Smooth muscle cell (in vitro differentiated cells): ENCODE data around the gene GNGT1. TPM values are rescaled to one million over a fixed set of nuclear protein-coding genes. Genes with fewer than 3 reads are reported as not detected.
A peak's percentile ranks its signal among the peaks of the same experiment; 100 is the strongest.

Source experiments
- DNase-seq: peaks from one replicate; lab custom pipeline; 2025; ENCODE audit not compliant: unreplicated experiment; lab: John Stamatoyannopoulos, UW
- H2AFZ ChIP-seq: fragments of 200-600 bp; sonication (generic); 2 replicates; pipeline ENCODE4 v1.6.0; 2016; ENCODE audit warnings: antibody characterized with exemption, low read depth, mild to moderate bottlenecking
- H3F3A ChIP-seq: fragments of 200-600 bp; sonication (generic); 2 replicates; pipeline ENCODE4 v1.6.0; 2017; ENCODE audit warnings: antibody characterized with exemption, low read depth
- H3K27ac ChIP-seq: fragments of 200-600 bp; sonication (generic); 2 replicates; pipeline ENCODE4 v1.5.1; 2016; ENCODE audit warnings: low read depth, mild to moderate bottlenecking
- H3K27me3 ChIP-seq: fragments of 200-600 bp; sonication (generic); 2 replicates; pipeline ENCODE4 v1.6.1; 2016; ENCODE audit warnings: low read depth, mild to moderate bottlenecking
- H3K36me3 ChIP-seq: fragments of 200-600 bp; sonication (generic); 2 replicates; pipeline ENCODE4 v1.5.1; 2016; ENCODE audit warnings: low read depth
- H3K4me1 ChIP-seq: fragments of 200-600 bp; sonication (generic); 2 replicates; pipeline ENCODE4 v1.5.1; 2016; ENCODE audit warnings: low read depth
- H3K4me2 ChIP-seq: fragments of 200-600 bp; sonication (generic); 2 replicates; pipeline ENCODE4 v1.6.0; 2016; ENCODE audit warnings: mild to moderate bottlenecking
- H3K4me3 ChIP-seq: fragments of 200-600 bp; sonication (generic); 2 replicates; pipeline ENCODE4 v1.5.1; 2016; ENCODE audit warnings: mild to moderate bottlenecking
- H3K79me2 ChIP-seq: fragments of 200-600 bp; sonication (generic); 2 replicates; pipeline ENCODE4 v1.6.0; 2016; ENCODE audit warnings: low read depth, mild to moderate bottlenecking
- H3K9ac ChIP-seq: fragments of 200-600 bp; sonication (generic); 2 replicates; pipeline ENCODE4 v1.6.0; 2016; ENCODE audit warnings: low read depth
- H3K9me3 ChIP-seq: fragments of 200-600 bp; sonication (generic); replicated peaks from 2 replicates; pipeline ENCODE4 v1.5.1; 2016; ENCODE audit warnings: low read depth
- H4K20me1 ChIP-seq: fragments of 200-600 bp; sonication (generic); 2 replicates; pipeline ENCODE4 v1.6.0; 2016; ENCODE audit warnings: low read depth
- CTCF ChIP-seq: fragments of 200-600 bp; sonication (generic); IDR thresholded peaks from 2 replicates; pipeline ENCODE4 v1.5.1; 2017; ENCODE audit warnings: borderline replicate concordance, mild to moderate bottlenecking, antibody characterized with exemption; ENCODE audit not compliant: insufficient read depth, poor library complexity, severe bottlenecking
- WGBS: methylation state at CpG from one replicate; pipeline ENCODE4 v1.1.7; 2016; ENCODE audit warnings: low lambda C conversion rate; 5-methylcytosine and 5-hydroxymethylcytosine counted together
- polyA plus RNA-seq: library from polyadenylated mRNA; unstranded; fragments of >200 nt; fragmentation: Nextera tagmentation; extraction: Ambion mirVana; gene quantifications from 2 replicates; pipeline ENCODE4 v1.2.1, GENCODE V29; 2016
- total RNA-seq: library from RNA; depleted of rRNA; stranded (reverse); fragments of >200 nt; gene quantifications from 2 replicates; pipeline ENCODE4 v1.2.3, GENCODE V29; 2014

The GNGT1 gene
- total and polyA plus RNA-seq, 2 experiments from 2014 or later = not detected

GRCh38 chr7:93945083-93945482, 38.7 kb downstream of the GNGT1 start:
- H3K9me3 ChIP-seq = no peaks in the 10 kb centered on the region
- peak overlapping the region; percentile 10 for H3K27ac ChIP-seq
- H3K9ac ChIP-seq = no peak overlapping the region
- H2AFZ ChIP-seq = no peak overlapping the region
- no peaks in the 10 kb centered on the region for H4K20me1 ChIP-seq
- no peak for DNase-seq
- TF ChIP-seq CTCF = no peak
- 39% methylated on average over 3 of the region's 3 CpGs for WGBS
- H3K79me2 ChIP-seq = no peaks in the 10 kb centered on the region
- H3K4me1 ChIP-seq = peaks cover 14% of the 10 kb centered on the region
- no peak overlapping the region for H3K4me3 ChIP-seq
- no peaks in the 10 kb centered on the region for H3K27me3 ChIP-seq
- H3K36me3 ChIP-seq = no peaks in the 10 kb centered on the region
- H3F3A ChIP-seq = peaks cover 15% of the 10 kb centered on the region
- peak overlapping the region; percentile 65 for H3K4me2 ChIP-seq

DNA sequence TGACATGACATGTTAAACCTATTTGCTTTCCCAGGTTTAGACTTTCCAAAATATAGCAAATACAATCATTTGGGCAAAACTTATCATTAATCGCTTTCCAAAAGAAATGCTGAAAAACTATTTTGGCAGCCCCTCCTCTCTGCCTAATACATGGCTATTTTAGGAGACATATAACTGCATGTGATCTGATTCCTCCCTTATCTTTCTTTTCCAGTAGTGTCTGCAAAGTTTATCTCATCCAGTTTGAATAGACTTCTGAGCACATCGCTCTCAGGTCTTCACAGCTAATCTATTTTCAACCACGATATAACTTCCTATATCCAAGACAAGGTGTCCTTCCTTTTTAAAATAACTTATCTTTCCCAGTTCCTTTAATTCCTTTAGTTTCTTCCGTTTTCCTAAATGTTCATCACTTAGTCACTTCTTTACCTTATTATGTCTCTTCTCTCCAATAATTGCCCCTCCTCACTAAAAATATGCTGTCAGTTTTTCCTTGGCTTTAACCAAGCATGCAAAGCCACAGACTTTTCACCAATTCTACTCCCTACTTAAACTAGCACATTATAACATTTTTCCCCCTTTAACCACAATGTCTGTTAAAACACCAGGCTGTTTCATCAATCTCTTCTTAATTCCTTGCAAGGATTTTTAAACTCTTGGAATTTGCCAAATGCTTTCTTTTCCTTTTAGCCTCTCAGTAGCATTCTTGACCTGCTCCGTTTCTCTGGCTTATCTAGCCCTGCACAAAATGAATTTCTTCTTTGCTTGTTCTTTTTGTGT, 39.6 kb downstream of the GNGT1 start:
- Histone ChIP-seq H3K27me3 (no peaks in the 10 kb centered on the region), H4K20me1 (no peaks in the 10 kb centered on the region), H3K36me3 (no peaks in the 10 kb centered on the region), H3K4me3 (no peak overlapping the region), H3K4me2 (peak overlapping the region; percentile 65), H3K79me2 (no peaks in the 10 kb centered on the region), H3F3A (peaks cover 15% of the 10 kb centered on the region), H3K9me3 (no peaks in the 10 kb centered on the region), H3K27ac (peak overlapping the region; percentile 94), H3K9ac (no peak overlapping the region), H2AFZ (no peak overlapping the region), H3K4me1 (peaks cover 15% of the 10 kb centered on the region)
- DNase-seq = no peak
- WGBS = 32% methylated on average over 5 of the region's 5 CpGs
- no peak for TF ChIP-seq CTCF

GRCh38 chr7:93948106-93948505, 41.7 kb downstream of the GNGT1 start:
- TF ChIP-seq CTCF = no peak
- Histone ChIP-seq H3K4me2 (peak overlapping the region; percentile 65), H3K4me1 (peaks cover 15% of the 10 kb centered on the region), H3F3A (peaks cover 11% of the 10 kb centered on the region), H3K36me3 (no peaks in the 10 kb centered on the region), H3K9me3 (no peaks in the 10 kb centered on the region), H4K20me1 (no peaks in the 10 kb centered on the region), H3K9ac (peak overlapping the region; percentile 64), H3K79me2 (no peaks in the 10 kb centered on the region), H3K27me3 (no peaks in the 10 kb centered on the region), H3K27ac (peak overlapping the region; percentile 94), H2AFZ (no peak overlapping the region), H3K4me3 (no peak overlapping the region)
- DNase-seq = no peak
- WGBS = 9% methylated on average over 1 of the region's 1 CpG

DNA sequence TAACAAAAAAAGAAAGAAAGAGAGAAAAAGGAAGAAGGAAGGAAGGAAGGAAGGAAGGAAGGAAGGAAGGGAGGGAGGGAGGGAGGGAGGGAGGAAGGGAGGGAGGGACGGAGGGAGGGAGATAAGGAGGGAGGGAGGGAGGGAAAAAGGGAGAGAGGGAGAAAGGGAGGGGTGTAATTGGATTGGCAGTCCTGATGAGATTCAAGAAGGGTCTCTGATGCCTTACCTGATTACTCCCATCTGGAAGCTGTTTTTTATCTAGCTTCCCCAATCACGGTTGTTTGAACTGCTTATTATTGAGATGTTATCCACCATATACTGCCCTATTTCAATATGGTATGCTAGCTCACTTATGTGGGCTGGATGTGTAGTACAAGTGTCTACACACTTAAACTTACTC, 42.5 kb downstream of the GNGT1 start:
- TF ChIP-seq CTCF = no peak
- no peaks in the 10 kb centered on the region for H3K79me2 ChIP-seq
- H3K4me2 ChIP-seq = peak overlapping the region; percentile 38
- no peaks in the 10 kb centered on the region for H3K27me3 ChIP-seq
- H3F3A ChIP-seq = peaks cover 11% of the 10 kb centered on the region
- no peaks in the 10 kb centered on the region for H4K20me1 ChIP-seq
- DNase-seq = no peak
- H3K4me3 ChIP-seq = no peak overlapping the region
- H3K36me3 ChIP-seq = no peaks in the 10 kb centered on the region
- no peak overlapping the region for H2AFZ ChIP-seq
- H3K9me3 ChIP-seq = no peaks in the 10 kb centered on the region
- peak overlapping the region; percentile 75 for H3K9ac ChIP-seq
- WGBS = 45% methylated on average over 1 of the region's 2 CpGs
- H3K4me1 ChIP-seq = peaks cover 15% of the 10 kb centered on the region
- H3K27ac ChIP-seq = peak overlapping the region; percentile 94
